ENCODE results near the gene CABP7.

The CABP7 gene

GRCh38 chr22:29762263-29762662, 42.5 kb downstream of the CABP7 start:
- in situ Hi-C loops (cut with MboI; ENCODE audit: low pct_unique_long_range_greater_than_20kb, low sequenced_read_pairs) = no loop called here
- DNase-seq = no peak

- no peak for DNase-seq
- in situ Hi-C loops (cut with MboI; ENCODE audit: low pct_unique_long_range_greater_than_20kb, low sequenced_read_pairs) = no loop called here
Observed at GRCh38 chr22:29765905-29766631, 46.3 kb downstream of the CABP7 start.

- peak; percentile 98 for DNase-seq
- in situ Hi-C loops (cut with MboI; ENCODE audit: low pct_unique_long_range_greater_than_20kb, low sequenced_read_pairs) = no loop called here
Observed at GRCh38 chr22:29766632-29767170, 46.9 kb downstream of the CABP7 start, which contains the start of gene ZMAT5. Gene ZMAT5 (minus strand): TSS chr22:29767007. CDS start chr22:29748544, 18,463 bp downstream.

- in situ Hi-C loops (cut with MboI; ENCODE audit: low pct_unique_long_range_greater_than_20kb, low sequenced_read_pairs) = no loop called here
- peak; percentile 95 for DNase-seq
Observed at GRCh38 chr22:29767171-29768051, 47.6 kb downstream of the CABP7 start, which contains the start of gene UQCR10. Gene UQCR10 (plus strand): TSS chr22:29767369. CDS start chr22:29767399, 30 bp downstream.

- DNase-seq = no peak
- in situ Hi-C loops (cut with MboI; ENCODE audit: low pct_unique_long_range_greater_than_20kb, low sequenced_read_pairs) = no loop called here
Observed at GRCh38 chr22:29768052-29768693, 48.4 kb downstream of the CABP7 start.

- in situ Hi-C loops (cut with MboI; ENCODE audit: low pct_unique_long_range_greater_than_20kb, low sequenced_read_pairs) = no loop called here
- no peak for DNase-seq
Observed at GRCh38 chr22:29769723-29770321, 50.0 kb downstream of the CABP7 start.

GRCh38 chr22:29772170-29772641, 52.4 kb downstream of the CABP7 start:
- in situ Hi-C loops (cut with MboI; ENCODE audit: low pct_unique_long_range_greater_than_20kb, low sequenced_read_pairs) = no loop called here
- peak; percentile 43 for DNase-seq

- no peak for DNase-seq
Observed at GRCh38 chr22:29773233-29773632, 53.4 kb downstream of the CABP7 start.

GRCh38 chr22:29780220-29780619, 60.4 kb downstream of the CABP7 start:
- DNase-seq = no peak
- in situ Hi-C loops (cut with MboI; ENCODE audit: low pct_unique_long_range_greater_than_20kb, low sequenced_read_pairs) = no loop called here

More at GRCh38 chr22:29773233-29773632, 53.4 kb downstream of the CABP7 start:
- in situ Hi-C loops (cut with MboI; ENCODE audit: low pct_unique_long_range_greater_than_20kb, low sequenced_read_pairs) = no loop called here

- in situ Hi-C loops (cut with MboI; ENCODE audit: low pct_unique_long_range_greater_than_20kb, low sequenced_read_pairs) = no loop called here
- DNase-seq = no peak
Observed at GRCh38 chr22:29780748-29781676, 61.2 kb downstream of the CABP7 start.
